ENCODE results near the gene PPP1R3G. TPM values are rescaled to one million over a fixed set of nuclear protein-coding genes. Genes with fewer than 3 reads are reported as not detected.

The PPP1R3G gene
- total RNA-seq, 1 experiment from 2014 or later: 0.15 TPM

- no peaks in the 10 kb centered on the region for H3K27me3 Mint-ChIP-seq (ENCODE audit: low read depth)
- H3K27ac Mint-ChIP-seq: no peak overlapping the region
- H3K4me3 Mint-ChIP-seq: no peak overlapping the region
- H3K36me3 Mint-ChIP-seq: no peaks in the 10 kb centered on the region
- no peak for ATAC-seq
- TF ChIP-seq CTCF (IDR thresholded peaks at IDR 0.05) (no peak), ETV6 (CRISPR knock-in tag; IDR thresholded peaks at IDR 0.05) (no peak), ATF3 (CRISPR knock-in tag; conservative IDR thresholded peaks at IDR 0.05) (no peak), PRRX2 (CRISPR knock-in tag; IDR thresholded peaks at IDR 0.05) (no peak), FOXJ3 (CRISPR knock-in tag; IDR thresholded peaks at IDR 0.05; ENCODE audit: borderline replicate concordance) (no peak)
- ChIA-PET CTCF (no interaction called here), POLR2A (no interaction called here)
- no peaks in the 10 kb centered on the region for H3K9me3 Mint-ChIP-seq
- peaks cover 17% of the 10 kb centered on the region for H3K4me1 Mint-ChIP-seq
- DNase-seq (ENCODE audit: low spot score): no peak
These were observed 25.1 kb downstream of the PPP1R3G start for GRCh38 chr6:5110246-5110645.

GRCh38 chr6:5111626-5112025, 26.5 kb downstream of the PPP1R3G start:
- POLR2A ChIA-PET: no interaction called here
- no peak overlapping the region for H3K27ac Mint-ChIP-seq
- ATAC-seq (no peak), DNase-seq (ENCODE audit: low spot score) (no peak)
- no peak overlapping the region for H3K4me3 Mint-ChIP-seq
- no peaks in the 10 kb centered on the region for H3K27me3 Mint-ChIP-seq (ENCODE audit: low read depth)
- H3K4me1 Mint-ChIP-seq: peaks cover 7% of the 10 kb centered on the region
- H3K36me3 Mint-ChIP-seq: no peaks in the 10 kb centered on the region
- CTCF ChIA-PET: interaction anchor here (1.2 kb wide), 1 partner anchor 32 kb away, joined by 4 read pairs; no protein-coding TSS in a partner anchor
- no peaks in the 10 kb centered on the region for H3K9me3 Mint-ChIP-seq
- TF ChIP-seq ZNF671 (CRISPR knock-in tag; IDR thresholded peaks at IDR 0.05) (no peak), ELF4 (CRISPR knock-in tag; IDR thresholded peaks at IDR 0.05; ENCODE audit: low read depth) (no peak), E2F4 (CRISPR knock-in tag; IDR thresholded peaks at IDR 0.05; ENCODE audit: borderline replicate concordance, low read depth) (no peak), TEAD4 (CRISPR knock-in tag; IDR thresholded peaks at IDR 0.05) (no peak), ZNF396 (CRISPR knock-in tag; IDR thresholded peaks at IDR 0.05; ENCODE audit: borderline replicate concordance) (no peak), RORB (CRISPR knock-in tag; IDR thresholded peaks at IDR 0.05) (no peak), ZBTB43 (CRISPR knock-in tag; IDR thresholded peaks at IDR 0.05) (no peak), ERG (CRISPR knock-in tag; IDR thresholded peaks at IDR 0.05) (no peak), NR1H2 (CRISPR knock-in tag; IDR thresholded peaks at IDR 0.05) (no peak), STAT6 (CRISPR knock-in tag; conservative IDR thresholded peaks at IDR 0.05; ENCODE audit: low read depth) (no peak), TCF7 (CRISPR knock-in tag; IDR thresholded peaks at IDR 0.05; ENCODE audit: low read depth) (no peak), ARID4B (CRISPR knock-in tag; IDR thresholded peaks at IDR 0.05; ENCODE audit: borderline replicate concordance) (no peak), CREM (CRISPR knock-in tag; IDR thresholded peaks at IDR 0.05) (no peak), AR (CRISPR knock-in tag; IDR thresholded peaks at IDR 0.05) (no peak), NFATC4 (CRISPR knock-in tag; IDR thresholded peaks at IDR 0.05) (no peak)
